GM19238 (cell line): ENCODE data around the gene UBR3.
"Not testable (repeated sequence)": the region's sequence is repeated elsewhere in the genome, so short reads cannot be mapped to it uniquely, and the experiment has no call there.

ENCODE experiments used
- DNase-seq: peaks from one replicate; pipeline ENCODE4 v3.0.0; 2011; ENCODE audit warnings: low spot score; ENCODE audit not compliant: insufficient read length

UBR3 gene

GRCh38 chr2:170092436-170093060 lies 265.3 kb downstream of the UBR3 start:
- DNase-seq = no peak

GRCh38 chr2:170095380-170095779 lies 268.1 kb downstream of the UBR3 start:
- DNase-seq = no peak

GRCh38 chr2:170098626-170099312 lies 271.5 kb downstream of the UBR3 start:
- no peak for DNase-seq

- no peak for DNase-seq
Observed at GRCh38 chr2:170101789-170102188, 274.5 kb downstream of the UBR3 start.

GRCh38 chr2:170106102-170106840 lies 279.0 kb downstream of the UBR3 start:
- no peak for DNase-seq

GRCh38 chr2:170113168-170113894 lies 286.1 kb downstream of the UBR3 start:
- DNase-seq = no peak

- DNase-seq = no peak
Observed at GRCh38 chr2:170115501-170116229, 288.4 kb downstream of the UBR3 start.

GRCh38 chr2:170118641-170119040 lies 291.4 kb downstream of the UBR3 start:
- no peak for DNase-seq

GRCh38 chr2:170119326-170119725 lies 292.1 kb downstream of the UBR3 start:
- DNase-seq = not testable (repeated sequence)

- no peak for DNase-seq
Observed at GRCh38 chr2:170121689-170122088, 294.4 kb downstream of the UBR3 start.

GRCh38 chr2:170122883-170123547 lies 295.8 kb downstream of the UBR3 start:
- no peak for DNase-seq

- no peak for DNase-seq
Observed at GRCh38 chr2:170123593-170123992, 296.3 kb downstream of the UBR3 start.

GRCh38 chr2:170126138-170126728 lies 299.0 kb downstream of the UBR3 start:
- not testable (repeated sequence) for DNase-seq
